HG02798 (cell line): ENCODE data around the gene B3GAT3.
"Not testable (repeated sequence)": the region's sequence is repeated elsewhere in the genome, so short reads cannot be mapped to it uniquely, and the experiment has no call there.

ENCODE experiments used
- ATAC-seq: cut with Tn5 transposase; IDR thresholded peaks from one replicate; pipeline ENCODE4 v1.9.1; 2021; ENCODE audit warnings: mild to moderate bottlenecking; ENCODE audit not compliant: unreplicated experiment, poor library complexity

B3GAT3 gene

DNA sequence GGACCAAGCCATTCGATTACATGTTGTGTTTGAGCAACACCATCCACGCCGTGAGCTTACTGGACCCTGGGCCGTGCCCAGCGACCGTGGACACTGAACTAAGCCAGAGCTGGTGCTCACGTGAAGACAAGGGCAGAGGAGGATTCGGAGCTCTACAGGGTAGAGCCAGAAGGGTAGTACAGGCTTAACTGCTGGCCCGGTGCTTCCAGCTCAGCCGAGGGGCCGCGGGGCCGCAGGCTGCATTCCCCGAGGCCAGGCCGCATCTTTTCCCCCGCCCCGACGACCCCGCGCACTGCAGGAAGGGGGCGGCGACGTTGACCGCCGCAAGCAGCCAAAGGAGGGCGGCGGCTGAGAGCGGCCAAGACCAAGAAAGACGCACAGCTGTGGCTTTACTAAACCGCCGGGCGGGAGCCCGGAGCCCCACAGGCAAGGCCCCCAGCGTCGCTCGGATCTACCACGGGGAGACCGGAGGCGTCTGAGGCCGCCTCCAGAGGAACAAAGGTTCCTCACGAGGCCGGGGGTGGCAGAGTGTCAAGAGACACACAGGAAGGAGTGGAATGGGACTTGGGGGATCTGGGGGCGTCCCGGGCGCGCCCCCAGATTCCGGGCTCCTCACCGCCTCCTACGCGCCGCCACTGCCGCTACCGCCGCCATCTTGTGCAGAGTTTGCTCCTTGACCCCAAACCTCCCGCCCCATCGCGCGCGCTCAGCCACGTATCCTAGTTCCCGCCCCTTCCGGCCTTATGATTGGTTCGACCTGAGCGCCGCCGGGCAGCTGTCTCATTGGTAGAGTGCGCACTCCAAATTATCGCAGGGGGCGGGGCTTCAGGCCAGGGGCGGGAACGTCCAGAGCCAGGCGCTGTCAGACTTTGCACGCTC is 24.4 kb upstream of the B3GAT3 start, which contains the start of gene GANAB:
Gene GANAB (minus strand): TSS at position 668 of the 879 bp plus-strand sequence. CDS start 14 bp downstream, at position 654.
- peak; percentile 97 for ATAC-seq

DNA sequence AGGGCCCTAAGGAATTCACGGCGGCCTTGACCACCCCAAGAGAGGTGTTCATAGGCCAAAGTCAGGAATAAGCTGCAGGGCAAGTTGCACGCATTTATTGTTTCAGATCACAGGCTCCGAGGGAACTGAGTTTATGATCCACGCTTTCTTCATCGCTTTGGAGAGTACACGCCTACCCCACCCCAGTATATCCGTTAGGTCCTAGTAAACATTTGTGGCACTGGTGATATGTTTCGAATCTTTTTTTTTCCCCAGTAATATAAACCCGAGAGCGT is 23.8 kb upstream of the B3GAT3 start:
- ATAC-seq, result no peak

DNA sequence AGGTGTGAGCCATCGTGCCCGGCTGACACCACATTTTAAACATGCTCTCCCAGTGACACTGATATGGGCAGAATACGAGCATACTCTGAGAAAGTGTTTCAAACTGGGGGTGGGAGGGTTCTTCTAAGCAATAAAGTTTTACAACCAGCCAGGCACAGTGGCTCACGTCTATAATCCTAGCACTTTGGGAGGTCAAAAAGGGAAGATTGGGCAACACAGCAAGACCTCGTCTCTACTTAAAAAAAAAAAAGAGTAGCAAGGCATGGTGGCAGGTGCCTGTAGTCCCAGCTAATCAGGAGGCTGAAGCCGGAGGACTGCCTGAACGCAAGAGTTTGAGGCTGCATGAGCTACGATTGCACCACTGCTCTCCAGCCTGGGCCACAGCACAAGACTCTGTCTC is 22.4 kb upstream of the B3GAT3 start:
- ATAC-seq, result no peak

DNA sequence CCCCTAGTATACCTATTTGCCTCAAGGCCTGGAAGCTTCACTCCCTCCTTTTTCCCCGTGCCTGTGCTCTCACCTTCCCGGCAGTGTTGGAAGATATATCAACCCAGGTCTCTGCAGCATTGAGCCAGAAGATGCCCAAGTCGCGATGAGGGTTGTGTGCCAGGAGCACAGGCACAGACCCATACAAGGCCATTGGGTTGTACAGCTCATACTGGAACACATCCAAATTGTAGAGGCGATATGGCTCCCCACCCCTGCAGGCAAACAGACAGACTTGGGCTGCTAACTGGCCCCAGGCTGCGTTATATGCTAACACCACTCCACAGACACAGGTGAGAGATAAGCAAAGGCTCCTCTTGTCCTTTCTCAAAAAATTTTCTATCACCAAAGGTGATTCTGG is 10.7 kb upstream of the B3GAT3 start:
- no peak for ATAC-seq

DNA sequence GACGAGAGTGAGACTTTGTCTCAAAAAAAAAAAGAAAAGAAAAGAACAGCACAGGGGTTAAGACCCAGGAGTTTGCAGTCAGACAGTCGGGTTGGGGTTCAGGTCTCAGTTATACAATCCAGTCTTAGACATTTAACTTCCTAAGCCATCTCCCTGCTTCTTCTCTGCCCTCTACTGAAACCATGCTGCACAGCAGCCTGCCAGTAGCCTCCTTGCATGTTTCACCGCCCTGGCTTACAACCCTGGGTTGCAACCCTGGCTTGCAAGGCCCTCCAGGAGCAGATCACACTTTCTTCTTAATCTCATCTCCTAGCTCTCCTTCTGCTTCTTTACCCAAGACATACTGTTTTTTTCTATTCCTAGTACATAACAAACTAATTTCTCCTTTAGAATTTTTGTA is 5.9 kb upstream of the B3GAT3 start:
- ATAC-seq, result no peak

DNA sequence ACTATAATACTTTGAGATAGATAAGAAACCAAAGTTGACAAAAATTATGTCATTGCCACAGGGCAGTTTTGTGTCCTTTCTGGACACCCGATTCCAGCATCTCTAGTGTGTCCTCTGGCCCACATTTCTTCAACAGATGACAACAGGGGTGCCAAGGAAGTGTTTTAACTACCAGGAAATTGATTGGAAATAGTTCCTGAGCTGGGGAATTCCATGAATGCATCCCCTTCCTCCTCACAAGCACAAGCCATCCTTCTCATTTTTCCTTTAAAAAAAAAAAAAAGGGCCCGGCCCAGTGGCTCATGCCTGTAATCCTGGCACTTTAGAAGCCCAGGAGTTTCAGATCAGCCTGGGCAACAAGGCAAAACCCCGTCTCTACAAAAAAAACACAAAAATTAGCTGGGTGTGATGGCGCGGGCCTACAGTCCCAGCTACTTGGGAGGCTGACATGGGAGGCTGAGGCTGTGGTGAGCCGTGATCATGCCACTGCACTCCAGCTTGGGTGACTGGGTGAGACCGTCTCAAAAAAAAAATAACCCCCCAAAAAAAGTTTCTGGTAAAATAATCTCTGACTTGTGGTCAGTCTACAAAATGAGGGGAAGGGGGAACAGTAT is 797 bp upstream of the B3GAT3 start:
- ATAC-seq, result no peak

DNA sequence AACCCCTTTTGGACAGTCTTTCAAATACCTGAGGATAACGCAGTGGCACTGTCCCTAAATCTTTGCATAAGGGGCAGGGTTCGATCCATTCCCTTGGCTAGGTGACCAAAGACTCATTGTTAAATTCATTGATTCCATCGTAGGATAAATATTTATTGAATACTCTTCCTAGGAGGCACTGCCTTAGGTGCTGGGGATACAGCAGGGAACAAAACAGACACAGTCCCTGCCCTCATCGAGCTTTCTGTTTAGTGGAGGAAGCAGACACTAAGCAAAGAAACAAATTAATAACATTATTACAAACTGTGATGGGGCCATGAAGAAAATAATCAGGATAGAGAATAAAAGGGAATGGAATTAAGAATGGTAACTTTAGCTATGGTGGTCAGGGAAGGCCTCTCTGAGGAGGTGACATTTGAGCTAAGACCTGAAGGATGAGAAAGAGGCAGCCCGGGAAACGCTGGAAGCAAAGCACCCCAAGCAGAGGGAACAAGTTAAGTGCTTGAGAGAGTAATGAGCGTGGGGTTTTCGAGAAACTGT is 689 bp downstream of the B3GAT3 start:
- no peak for ATAC-seq

DNA sequence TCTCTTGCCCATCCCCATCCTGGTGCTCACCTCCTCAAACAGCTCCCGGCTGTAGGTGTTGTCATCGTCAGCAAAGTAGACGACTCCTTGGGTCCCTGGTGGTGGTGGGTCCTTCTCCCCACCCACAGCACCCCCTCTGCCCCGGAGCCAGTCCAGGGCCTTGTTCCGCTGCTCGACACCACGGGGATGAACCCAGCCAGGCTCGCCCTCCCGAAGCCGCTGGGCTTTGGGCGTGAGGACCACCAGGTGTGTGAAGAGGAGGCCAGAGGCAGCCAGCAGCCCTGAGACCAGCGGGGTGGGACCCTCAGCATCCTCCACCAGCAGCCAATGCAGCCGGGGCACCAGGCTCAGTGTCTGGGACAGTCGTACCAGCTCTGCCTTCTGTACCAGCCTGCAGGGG is 4.8 kb downstream of the B3GAT3 start:
- ATAC-seq, result not testable (repeated sequence)

DNA sequence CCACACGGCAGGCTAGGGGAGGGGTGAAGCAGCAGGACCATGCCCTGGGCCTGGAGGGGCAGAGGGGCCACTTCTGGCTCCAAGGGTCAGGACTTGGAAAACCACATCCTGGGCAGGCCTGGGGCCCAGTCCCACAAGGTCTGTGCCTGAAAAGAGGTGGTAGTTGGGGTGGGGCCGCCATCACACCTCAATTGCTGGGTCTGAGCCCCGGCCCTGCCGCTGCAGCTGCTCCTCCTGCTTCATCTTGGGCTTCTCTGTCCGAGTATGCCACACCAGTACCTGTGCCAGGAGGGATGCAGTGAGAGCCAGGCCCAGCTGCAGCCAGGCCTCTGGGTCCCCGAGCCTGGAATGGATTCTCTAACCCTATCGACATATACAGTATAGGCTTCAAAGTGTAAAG is 6.3 kb downstream of the B3GAT3 start:
- ATAC-seq, result no peak

DNA sequence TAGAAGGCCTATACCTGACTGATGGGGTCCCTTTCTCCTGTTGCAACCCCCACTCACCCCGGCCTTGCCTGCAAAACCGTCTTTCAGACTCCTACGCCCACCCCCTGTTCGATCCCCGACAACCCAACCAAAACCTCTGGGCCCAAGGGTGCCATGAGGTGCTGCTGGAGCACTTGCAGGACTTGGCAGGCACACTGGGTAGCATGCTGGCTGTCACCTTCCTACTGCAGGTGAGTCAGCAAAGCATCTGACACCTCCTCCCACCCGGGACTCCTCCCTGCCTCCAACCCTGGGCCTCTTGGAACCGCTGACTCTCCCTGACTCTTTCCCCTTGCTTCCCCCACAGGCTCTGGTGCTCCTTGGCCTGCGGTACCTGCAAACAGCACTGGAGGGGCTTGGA is 7.5 kb downstream of the B3GAT3 start:
- ATAC-seq, result no peak

DNA sequence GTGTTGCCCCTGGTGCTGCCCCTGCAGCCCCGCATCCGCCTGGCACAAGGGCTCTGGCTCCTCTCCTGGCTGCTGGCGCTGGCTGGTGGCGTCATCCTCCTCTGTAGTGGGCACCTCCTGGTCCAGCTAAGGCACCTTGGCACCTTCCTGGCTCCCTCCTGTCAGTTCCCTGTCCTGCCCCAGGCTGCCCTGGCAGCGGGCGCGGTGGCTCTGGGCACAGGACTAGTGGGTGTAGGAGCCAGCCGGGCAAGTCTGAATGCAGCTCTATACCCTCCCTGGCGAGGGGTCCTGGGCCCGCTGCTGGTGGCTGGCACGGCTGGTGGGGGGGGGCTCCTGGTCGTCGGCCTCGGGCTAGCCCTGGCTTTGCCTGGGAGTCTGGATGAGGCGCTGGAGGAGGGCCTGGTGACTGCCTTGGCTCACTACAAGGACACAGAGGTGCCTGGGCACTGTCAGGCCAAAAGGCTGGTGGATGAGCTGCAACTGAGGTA is 8.5 kb downstream of the B3GAT3 start:
- no peak for ATAC-seq

DNA sequence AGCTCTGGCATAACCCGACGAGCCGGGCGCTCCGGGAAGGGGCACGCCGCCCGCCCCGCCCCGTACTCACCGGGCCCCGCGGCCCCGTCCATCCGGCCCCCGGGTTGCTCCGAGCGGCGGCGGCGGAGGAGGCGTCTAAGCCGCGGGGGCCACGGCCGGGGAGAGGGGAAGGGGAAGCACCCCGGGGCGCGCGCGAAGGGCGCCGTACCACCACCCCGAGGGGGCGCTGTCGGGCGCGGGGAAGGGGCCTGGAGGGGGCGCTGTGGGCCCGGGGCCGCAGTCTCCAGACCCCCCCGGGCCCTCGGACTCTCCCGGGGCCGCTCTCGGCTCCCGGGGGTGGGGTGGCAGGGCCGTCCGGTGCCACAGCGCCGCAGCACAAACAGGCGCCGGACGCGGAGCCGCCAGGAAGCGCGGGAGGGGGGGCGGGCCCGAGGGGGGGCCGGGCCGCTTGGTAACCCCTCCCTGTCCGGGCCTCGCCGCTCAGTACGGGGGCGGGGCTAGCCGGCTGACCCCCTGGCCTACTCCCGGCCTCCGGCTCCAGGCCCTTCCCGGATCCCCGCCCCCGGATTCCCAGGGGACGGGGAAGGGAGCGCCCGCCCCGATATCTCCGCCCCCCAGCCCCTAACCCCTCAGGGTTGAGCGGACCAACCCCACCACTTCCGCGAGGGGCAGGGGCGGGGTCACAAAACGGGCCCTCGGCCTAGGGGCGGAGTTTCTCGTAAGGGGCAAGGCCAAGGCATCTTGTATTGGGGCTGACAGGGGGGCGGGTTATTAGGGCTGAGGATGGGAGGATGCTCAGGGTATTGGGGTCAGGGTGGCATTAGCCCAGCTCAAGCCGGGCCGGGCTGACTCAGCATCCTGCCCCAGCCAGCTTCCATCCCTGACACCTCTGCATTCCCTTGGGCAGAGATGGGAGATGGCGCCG is 9.2 kb downstream of the B3GAT3 start, which contains the start of the genes EML3 and ROM1:
Gene EML3 (minus strand): TSS at position 410 of the 925 bp plus-strand sequence. CDS start 318 bp downstream, at position 92.
Gene ROM1 (plus strand): TSS at position 892 of the 925 bp plus-strand sequence. CDS start 25 bp downstream, at position 917.
- peak; percentile 77 for ATAC-seq

DNA sequence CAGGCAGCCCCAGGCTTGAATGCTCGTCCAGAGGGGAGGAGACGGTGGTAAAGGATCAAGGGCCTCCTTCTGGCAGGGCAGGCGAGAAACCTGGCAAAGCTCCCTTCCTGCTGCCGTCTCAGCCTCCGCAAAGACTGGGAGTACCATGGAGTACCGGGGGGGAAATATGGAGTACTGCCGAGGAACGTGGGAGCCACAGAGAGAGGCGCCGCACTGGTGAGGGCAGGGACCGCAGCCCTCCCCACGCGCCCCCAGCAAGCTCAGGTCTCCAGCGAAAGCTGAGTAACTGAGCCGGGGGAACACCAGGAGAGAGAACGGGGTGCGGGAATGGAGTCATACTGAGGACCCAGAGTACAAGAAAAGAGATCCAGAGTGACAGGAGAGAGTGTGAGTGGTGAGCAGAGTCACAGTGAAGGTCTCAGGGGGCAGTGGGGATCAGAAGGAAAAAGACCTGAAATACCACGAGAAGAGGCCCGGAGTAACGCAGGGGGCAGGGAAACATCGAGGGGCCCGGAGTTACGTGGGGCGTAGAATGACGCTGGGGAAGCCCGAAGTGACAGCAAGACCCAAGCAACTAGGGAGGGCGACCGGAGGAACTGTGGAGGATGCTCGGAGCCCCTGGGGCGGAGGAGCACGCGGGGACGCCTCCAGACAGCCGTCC is 10.0 kb downstream of the B3GAT3 start:
- ATAC-seq, result peak; percentile 1

DNA sequence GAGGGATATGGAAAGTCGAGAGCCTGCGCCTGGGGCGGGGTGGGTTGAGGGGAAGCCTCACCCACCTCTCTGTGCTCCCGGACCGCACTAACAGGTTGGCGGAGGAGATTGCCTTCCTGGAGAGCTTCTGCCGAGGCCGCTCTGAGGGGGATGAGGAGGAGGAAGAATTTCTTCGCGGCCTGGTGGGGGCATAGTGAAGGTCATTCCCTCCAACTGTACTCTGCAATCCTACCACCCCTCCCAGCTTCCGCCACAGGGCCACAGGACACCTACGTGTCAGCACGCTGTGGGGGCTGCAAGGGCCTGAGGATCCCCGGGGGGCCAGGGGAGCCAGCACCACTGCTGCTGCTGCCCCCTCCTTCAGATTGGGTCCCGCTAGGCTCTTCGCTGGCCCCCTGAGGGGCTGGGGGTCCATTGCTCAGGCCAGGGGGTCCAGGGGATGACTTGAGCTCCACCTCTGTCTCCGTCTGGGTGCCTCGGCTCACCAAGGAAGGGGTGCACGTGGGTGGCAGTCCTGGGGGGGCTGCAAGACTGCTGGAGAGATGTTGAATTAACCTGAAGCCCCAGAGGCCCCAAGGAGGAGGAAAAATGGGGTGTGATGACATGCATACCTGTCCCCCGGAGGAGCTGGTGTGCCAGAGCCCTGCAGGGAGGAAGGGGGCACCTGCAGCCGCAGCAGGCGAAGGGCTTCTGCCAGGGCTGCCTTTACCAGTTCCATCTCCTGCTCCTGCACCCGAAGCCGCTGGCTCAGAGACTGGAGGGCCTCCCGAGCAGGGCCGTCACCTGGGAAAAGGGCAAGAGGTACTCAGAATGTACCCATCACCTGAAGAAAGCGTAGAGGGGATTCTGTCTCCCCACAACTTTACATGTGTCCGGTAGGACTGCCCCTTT is 10.7 kb downstream of the B3GAT3 start:
- ATAC-seq, result no peak

DNA sequence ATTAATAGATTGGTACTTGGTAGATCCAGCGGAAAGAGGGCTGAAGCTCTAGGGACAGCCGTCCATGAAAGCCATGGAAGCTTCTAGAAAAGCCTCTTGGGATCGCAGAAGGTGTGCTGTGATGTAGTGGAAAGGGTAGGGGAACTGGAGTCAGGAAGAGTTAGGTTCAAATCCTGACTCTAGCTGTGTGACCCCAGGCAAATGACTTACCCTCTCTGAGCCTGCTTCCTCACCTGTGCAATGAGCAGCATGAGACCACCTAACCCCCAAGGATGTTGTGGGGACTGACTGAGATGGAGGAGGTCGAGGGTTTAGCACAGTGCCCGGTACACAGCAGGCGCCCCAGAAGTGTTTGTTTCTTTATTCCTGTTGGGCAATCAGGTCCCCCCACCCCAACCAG is 11.4 kb downstream of the B3GAT3 start:
- ATAC-seq, result no peak

DNA sequence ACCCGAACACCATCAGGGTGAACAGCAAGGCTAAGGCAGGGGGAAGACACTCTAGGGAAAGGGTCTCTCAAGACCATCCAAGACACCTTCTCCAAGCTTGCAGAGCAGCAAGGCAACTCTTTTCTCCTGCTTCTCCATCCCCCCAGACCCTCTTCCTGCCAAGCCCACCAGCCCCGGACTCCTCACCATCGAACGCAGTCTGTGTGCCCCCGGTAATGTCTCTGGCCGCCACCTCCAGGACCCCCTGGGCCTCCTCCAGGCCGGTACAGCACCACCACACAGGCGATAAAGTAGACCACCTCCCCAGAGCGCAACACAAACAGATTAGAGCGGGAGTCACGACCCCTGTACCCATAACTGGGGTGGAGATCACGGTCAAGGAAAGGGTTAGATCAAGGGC is 13.0 kb downstream of the B3GAT3 start:
- no peak for ATAC-seq

DNA sequence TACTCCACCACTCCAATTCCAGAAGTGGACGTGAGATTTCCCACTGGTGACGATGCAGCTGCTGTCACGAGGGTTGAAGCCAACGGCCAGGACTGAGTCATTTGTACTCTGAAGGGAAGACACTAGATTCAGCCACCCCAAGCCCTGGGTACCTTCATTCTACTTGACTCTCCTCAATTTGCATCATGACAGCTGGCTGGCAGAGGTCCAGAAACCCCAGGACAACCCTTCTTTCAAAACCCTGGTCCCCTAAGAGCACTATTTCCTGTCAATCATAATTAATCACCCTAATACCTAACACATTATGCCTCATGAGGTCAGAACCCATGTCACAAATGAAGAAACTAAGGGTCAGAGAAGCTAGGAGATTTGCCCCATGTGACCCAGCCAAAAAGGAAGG is 14.1 kb downstream of the B3GAT3 start:
- ATAC-seq, result no peak

DNA sequence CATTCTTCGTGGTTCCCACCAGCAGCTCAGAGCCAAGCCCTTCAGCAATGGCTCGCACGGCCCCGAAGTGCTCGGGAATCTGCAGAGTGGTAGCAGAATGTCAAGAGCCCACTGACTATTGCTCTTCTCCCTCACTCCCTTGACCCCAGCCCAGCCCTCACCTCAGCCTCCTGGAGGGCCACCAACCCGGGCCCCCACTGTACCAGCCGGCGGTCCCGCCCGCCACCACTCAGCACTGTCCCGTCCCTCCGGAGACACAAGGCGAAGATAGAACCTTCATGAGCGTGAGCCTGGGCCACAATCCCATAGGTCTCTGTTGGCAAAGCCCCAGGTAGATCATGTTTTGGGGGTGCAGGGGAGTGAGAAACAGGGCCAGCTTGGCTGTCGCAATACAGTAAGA is 15.9 kb downstream of the B3GAT3 start:
- ATAC-seq, result no peak

DNA sequence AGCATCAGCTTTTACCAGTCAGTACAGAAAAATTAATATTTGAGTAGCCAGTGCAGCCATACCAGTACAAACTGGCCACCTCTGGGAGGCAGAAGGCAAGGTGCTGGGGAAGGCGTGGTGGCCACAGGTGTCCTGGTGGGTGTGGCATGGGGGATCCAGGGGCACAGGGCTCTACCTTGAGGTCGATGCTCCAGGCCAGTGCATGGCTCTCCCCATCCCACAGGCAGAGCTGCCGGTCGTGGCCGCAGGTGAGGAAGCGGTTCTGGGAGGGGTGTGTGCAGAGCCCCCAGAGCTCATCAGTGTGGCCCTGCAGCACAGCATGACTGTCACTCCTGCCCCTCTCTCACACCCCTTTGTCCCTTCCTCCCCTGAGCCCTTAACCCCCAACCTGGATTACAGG is 16.3 kb downstream of the B3GAT3 start:
- no peak for ATAC-seq
